ENCODE data around the gene MAP7. TPM values are rescaled to one million over a fixed set of nuclear protein-coding genes. Genes with fewer than 3 reads are reported as not detected.

MAP7 gene
- total RNA-seq, 1 experiment from 2014 or later = 0.11 TPM

DNA sequence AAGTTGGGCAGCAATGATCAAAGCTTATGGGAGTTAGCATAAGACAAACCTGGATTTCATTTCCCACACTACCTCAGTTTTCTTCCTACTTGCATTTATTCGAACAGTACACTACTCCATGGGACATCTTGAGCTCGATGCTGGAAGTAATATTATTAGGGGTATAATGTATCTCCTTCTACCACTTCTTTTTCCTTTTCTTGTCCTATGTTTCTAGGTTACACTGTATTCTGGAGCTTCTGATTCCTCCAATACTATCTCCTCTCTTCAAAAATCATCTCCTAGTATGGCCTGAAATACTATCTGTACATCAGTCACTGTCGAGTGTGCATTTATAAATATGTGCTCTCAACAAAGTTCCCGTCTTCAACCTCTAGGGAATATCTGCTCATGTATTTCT is 124.4 kb downstream of the MAP7 start:
- H3K4me3 ChIP-seq = no peak overlapping the region
- no peak for DNase-seq (ENCODE audit: low read depth in 1 of 2, low spot score in 2 of 2)
- H3K4me1 ChIP-seq (replicated peaks) = no peaks in the 10 kb centered on the region
- H3K36me3 ChIP-seq = no peaks in the 10 kb centered on the region
- no peaks in the 10 kb centered on the region for H3K9me3 ChIP-seq (replicated peaks)
- H3K27me3 ChIP-seq (replicated peaks) = peaks cover 4% of the 10 kb centered on the region; the same call in 1 of the 2 replicates
- no peak overlapping the region for H3K27ac ChIP-seq

DNA sequence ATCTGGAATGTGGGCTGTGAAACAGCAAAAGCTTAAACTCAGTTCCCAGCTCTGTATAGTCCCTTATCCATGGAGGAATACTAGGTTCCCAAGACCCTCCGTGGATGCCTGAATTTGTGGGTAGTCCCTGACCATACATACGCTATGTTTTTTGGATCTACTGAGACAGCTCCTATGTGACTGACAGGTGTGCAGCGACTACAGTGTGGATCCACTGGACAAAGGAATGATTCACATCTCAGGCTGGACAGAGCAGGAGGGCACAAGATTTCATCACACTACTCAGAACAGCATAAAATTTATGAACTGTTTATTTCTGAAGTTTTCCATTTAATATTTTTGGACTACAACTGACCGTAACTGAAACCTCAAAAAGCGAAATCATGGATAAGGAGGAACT is 125.3 kb downstream of the MAP7 start:
- Histone ChIP-seq H3K27ac (no peak overlapping the region), H3K27me3 (replicated peaks) (peaks cover 4% of the 10 kb centered on the region; the same call in 1 of the 2 replicates), H3K9me3 (replicated peaks) (no peaks in the 10 kb centered on the region), H3K4me3 (no peak overlapping the region), H3K36me3 (no peaks in the 10 kb centered on the region), H3K4me1 (replicated peaks) (no peaks in the 10 kb centered on the region)
- no peak for DNase-seq (ENCODE audit: low read depth in 1 of 2, low spot score in 2 of 2)

DNA sequence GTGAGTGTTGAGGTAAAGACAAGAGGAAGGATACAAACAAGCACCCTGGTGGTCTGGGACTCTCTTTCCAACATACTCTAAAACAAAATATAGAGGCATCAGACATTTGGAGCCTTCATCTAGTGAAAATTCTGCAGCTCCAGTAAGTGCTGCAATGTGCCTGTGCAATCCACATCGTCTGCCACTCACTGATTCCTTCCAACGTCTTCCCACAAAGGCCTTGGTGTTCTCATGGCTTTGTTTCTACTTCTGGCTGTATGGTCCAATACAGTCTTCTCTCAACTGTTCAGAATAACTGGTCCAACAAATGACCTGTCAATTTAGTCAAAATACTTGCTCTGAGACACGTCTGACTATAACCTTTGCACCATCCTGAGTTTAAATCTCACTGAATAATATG is 125.8 kb downstream of the MAP7 start:
- no peak for DNase-seq (ENCODE audit: low read depth in 1 of 2, low spot score in 2 of 2)
- Histone ChIP-seq H3K27ac (no peak overlapping the region), H3K4me3 (no peak overlapping the region)

DNA sequence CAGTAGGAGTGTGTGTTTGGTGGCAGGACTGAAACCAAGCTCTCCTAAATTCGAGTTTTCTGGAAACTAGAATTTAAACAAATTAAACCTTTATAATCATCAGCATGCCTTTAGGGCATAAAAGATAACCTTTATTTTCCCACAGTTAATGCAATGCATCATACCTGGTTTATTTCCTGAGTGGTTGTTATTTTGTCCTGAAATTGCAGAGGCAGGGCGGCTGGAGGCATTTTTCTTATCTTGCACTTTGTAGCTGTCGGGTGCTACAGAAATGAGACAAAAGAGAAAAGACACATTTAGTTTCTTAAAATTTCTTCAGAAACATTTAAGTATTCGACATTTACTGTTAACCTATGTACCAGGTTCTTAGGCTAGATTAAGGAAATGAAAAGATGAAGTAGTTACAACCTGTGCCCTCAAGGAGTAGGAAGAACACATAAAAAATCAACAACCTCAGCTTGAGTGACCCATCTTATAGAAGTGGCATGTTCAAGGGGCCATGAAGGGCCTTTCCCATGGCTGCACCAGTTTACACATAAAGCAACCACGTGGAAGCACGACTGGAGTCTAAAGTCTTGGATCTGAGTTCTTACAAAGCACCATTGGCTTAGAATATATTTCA is 128.6 kb downstream of the MAP7 start:
- H3K36me3 ChIP-seq = no peaks in the 10 kb centered on the region

More for the DNA sequence above, 125.8 kb downstream of the MAP7 start:
- Histone ChIP-seq H3K9me3 (replicated peaks) (no peaks in the 10 kb centered on the region), H3K4me1 (replicated peaks) (no peaks in the 10 kb centered on the region), H3K36me3 (no peaks in the 10 kb centered on the region), H3K27me3 (replicated peaks) (peaks cover 4% of the 10 kb centered on the region; the same call in 1 of the 2 replicates)

GRCh38 chr6:136420853-136421252 is 129.4 kb downstream of the MAP7 start:
- H3K4me1 ChIP-seq (replicated peaks) = no peaks in the 10 kb centered on the region
- no peak overlapping the region for H3K4me3 ChIP-seq
- no peak overlapping the region for H3K27ac ChIP-seq
- no peaks in the 10 kb centered on the region for H3K36me3 ChIP-seq
- no peaks in the 10 kb centered on the region for H3K9me3 ChIP-seq (replicated peaks)
- H3K27me3 ChIP-seq (replicated peaks) = no peaks in the 10 kb centered on the region
- DNase-seq (ENCODE audit: low read depth in 1 of 2, low spot score in 2 of 2) = no peak

More for the DNA sequence above, 128.6 kb downstream of the MAP7 start:
- Histone ChIP-seq H3K27ac (no peak overlapping the region), H3K4me3 (no peak overlapping the region), H3K4me1 (replicated peaks) (no peaks in the 10 kb centered on the region), H3K9me3 (replicated peaks) (no peaks in the 10 kb centered on the region), H3K27me3 (replicated peaks) (peaks cover 4% of the 10 kb centered on the region; the same call in 1 of the 2 replicates)
- DNase-seq (ENCODE audit: low read depth in 1 of 2, low spot score in 2 of 2) = no peak

DNA sequence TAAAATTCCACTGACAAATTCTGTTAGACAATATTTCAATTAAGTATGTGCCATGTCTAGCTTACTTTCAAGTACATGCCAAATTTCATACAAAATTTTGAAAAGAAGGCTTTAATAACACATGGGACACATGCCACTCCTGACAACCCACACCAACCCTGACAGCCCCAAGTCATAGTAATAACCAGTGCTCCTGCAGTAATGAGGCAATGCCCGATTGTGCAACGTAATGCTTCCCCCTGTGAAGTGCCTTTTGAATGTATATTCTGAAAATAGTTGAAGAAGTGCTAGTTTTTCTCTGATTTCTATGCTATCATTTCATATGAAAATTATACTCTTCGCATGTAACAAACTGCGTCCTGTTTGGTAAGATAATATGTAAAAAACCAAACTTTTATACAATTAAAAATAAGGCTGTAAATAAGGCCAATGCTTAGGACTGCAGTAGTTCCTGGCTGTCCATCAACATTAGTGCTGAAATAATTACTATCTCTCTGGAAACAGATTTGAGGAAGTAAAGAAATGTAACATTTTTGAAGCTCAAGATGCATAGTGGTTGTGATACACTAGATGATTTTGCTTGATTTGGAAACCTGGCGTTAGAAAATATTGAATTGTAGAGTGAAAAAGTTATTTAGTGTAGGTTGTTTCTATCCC is 134.7 kb downstream of the MAP7 start:
- no peaks in the 10 kb centered on the region for H3K36me3 ChIP-seq
- no peaks in the 10 kb centered on the region for H3K4me1 ChIP-seq (replicated peaks)
- H3K27me3 ChIP-seq (replicated peaks) = no peaks in the 10 kb centered on the region
- no peak overlapping the region for H3K27ac ChIP-seq
- H3K9me3 ChIP-seq (replicated peaks) = no peaks in the 10 kb centered on the region
- H3K4me3 ChIP-seq = no peak overlapping the region
- no peak for DNase-seq (ENCODE audit: low read depth in 1 of 2, low spot score in 2 of 2)

DNA sequence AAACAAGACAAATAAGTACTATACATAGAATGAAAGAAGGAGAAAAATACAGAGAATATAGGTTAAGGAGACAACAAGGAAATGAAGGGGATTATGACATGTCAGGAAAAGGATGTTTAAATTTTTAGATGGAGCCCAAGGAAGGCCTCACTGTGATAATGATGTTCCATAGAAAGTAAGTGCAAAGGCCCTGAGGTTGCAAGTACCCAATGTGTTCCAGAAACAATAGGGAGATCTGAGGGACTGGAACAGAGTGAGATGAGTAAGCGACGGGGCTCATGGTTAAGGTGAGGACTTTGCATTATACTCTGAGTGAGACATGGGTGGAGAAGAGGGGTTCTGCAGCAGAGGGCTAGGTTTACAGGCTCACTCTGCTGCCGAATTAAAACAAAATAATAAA is 137.8 kb downstream of the MAP7 start:
- Histone ChIP-seq H3K27me3 (replicated peaks) (no peaks in the 10 kb centered on the region), H3K4me1 (replicated peaks) (no peaks in the 10 kb centered on the region), H3K9me3 (replicated peaks) (no peaks in the 10 kb centered on the region), H3K36me3 (no peaks in the 10 kb centered on the region), H3K4me3 (no peak overlapping the region), H3K27ac (no peak overlapping the region)
- no peak for DNase-seq (ENCODE audit: low read depth in 1 of 2, low spot score in 2 of 2)

- no peaks in the 10 kb centered on the region for H3K4me1 ChIP-seq (replicated peaks)
- H3K9me3 ChIP-seq (replicated peaks) = no peaks in the 10 kb centered on the region
- DNase-seq (ENCODE audit: low read depth in 1 of 2, low spot score in 2 of 2) = no peak
- H3K27ac ChIP-seq = no peak overlapping the region
- H3K36me3 ChIP-seq = no peaks in the 10 kb centered on the region
- H3K4me3 ChIP-seq = no peak overlapping the region
- H3K27me3 ChIP-seq (replicated peaks) = no peaks in the 10 kb centered on the region
Observed at GRCh38 chr6:136411453-136412354, 138.5 kb downstream of the MAP7 start.

DNA sequence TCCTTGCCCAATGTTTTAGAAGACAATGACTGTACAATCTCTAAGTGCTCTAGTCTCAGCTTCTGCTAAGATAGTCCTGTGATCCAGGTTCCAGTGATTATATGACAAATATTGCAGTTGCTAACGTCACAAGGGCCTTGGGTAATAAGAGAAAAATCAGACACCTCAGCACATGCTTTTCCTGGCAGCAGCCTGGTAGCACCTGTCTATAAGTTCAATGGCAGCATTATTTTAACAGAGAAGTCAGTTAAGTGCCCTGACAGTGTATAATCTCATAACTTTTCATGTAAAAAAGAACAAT is 139.2 kb downstream of the MAP7 start:
- Histone ChIP-seq H3K4me3 (no peak overlapping the region), H3K27me3 (replicated peaks) (no peaks in the 10 kb centered on the region), H3K4me1 (replicated peaks) (no peaks in the 10 kb centered on the region), H3K9me3 (replicated peaks) (no peaks in the 10 kb centered on the region), H3K27ac (no peak overlapping the region), H3K36me3 (no peaks in the 10 kb centered on the region)
- DNase-seq (ENCODE audit: low read depth in 1 of 2, low spot score in 2 of 2) = no peak

GRCh38 chr6:136410201-136411024 is 139.8 kb downstream of the MAP7 start:
- no peak for DNase-seq (ENCODE audit: low read depth in 1 of 2, low spot score in 2 of 2)
- H3K4me1 ChIP-seq (replicated peaks) = no peaks in the 10 kb centered on the region
- no peak overlapping the region for H3K4me3 ChIP-seq
- no peaks in the 10 kb centered on the region for H3K36me3 ChIP-seq
- no peaks in the 10 kb centered on the region for H3K9me3 ChIP-seq (replicated peaks)
- H3K27ac ChIP-seq = no peak overlapping the region
- no peaks in the 10 kb centered on the region for H3K27me3 ChIP-seq (replicated peaks)

DNA sequence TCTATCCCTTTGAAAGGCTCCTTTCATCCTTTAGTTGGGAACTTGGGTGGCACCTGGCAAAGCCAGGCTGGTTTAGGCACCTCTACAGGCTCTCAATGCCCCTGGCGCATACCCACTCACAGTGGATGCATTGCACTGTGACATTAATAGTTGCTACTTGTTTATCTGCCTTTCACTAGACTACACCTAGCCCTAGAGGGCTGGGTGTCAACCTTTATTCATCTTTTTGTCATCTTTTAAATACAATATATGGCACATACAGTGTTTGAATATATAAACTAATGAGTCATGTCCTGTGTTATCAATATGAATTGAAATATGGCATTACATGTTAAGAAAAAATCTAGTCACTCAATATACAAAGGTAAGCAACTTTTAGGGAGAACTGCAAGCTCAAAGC is 140.6 kb downstream of the MAP7 start:
- Histone ChIP-seq H3K4me1 (replicated peaks) (no peaks in the 10 kb centered on the region), H3K27me3 (replicated peaks) (no peaks in the 10 kb centered on the region), H3K9me3 (replicated peaks) (no peaks in the 10 kb centered on the region), H3K27ac (no peak overlapping the region), H3K36me3 (no peaks in the 10 kb centered on the region), H3K4me3 (no peak overlapping the region)
- DNase-seq (ENCODE audit: low read depth in 1 of 2, low spot score in 2 of 2) = no peak

- no peak for DNase-seq (ENCODE audit: low read depth in 1 of 2, low spot score in 2 of 2)
Observed at GRCh38 chr6:136408204-136408603, 142.0 kb downstream of the MAP7 start.

GRCh38 chr6:136405420-136406029 is 144.7 kb downstream of the MAP7 start:
- H3K4me3 ChIP-seq = no peak overlapping the region
- DNase-seq (ENCODE audit: low read depth in 1 of 2, low spot score in 2 of 2) = no peak
- no peaks in the 10 kb centered on the region for H3K36me3 ChIP-seq
- H3K27ac ChIP-seq = no peak overlapping the region
- H3K27me3 ChIP-seq (replicated peaks) = no peaks in the 10 kb centered on the region
- 0 out of 2 replicates have a peak, but pooled peaks cover 4% of the 10 kb centered on the region for H3K4me1 ChIP-seq (replicated peaks)
- no peaks in the 10 kb centered on the region for H3K9me3 ChIP-seq (replicated peaks)

More at GRCh38 chr6:136408204-136408603, 142.0 kb downstream of the MAP7 start:
- Histone ChIP-seq H3K27me3 (replicated peaks) (no peaks in the 10 kb centered on the region), H3K4me1 (replicated peaks) (0 out of 2 replicates have a peak, but pooled peaks cover 3% of the 10 kb centered on the region), H3K27ac (no peak overlapping the region), H3K9me3 (replicated peaks) (no peaks in the 10 kb centered on the region), H3K4me3 (no peak overlapping the region), H3K36me3 (no peaks in the 10 kb centered on the region)
